H1 (cell line): ENCODE measurements around the gene DOK3. TPM values are rescaled to one million over a fixed set of nuclear protein-coding genes. Genes with fewer than 3 reads are reported as not detected.
A peak's percentile ranks its signal among the peaks of the same experiment; 100 is the strongest.

Experiments
- CTCF ChIA-PET: fragments of 300-600 bp; sonication (Branson Sonifier 250); formaldehyde crosslinking; loops from one replicate; lab custom pipeline; 2021; ENCODE audit not compliant: partially characterized antibody; lab: Charles Lee
- POLR2A ChIA-PET: fragments of 300-600 bp; sonication (Branson Sonifier 250); formaldehyde crosslinking; loops from one replicate; lab custom pipeline; 2021; ENCODE audit warnings: inconsistent platforms; ENCODE audit not compliant: partially characterized antibody; lab: Charles Lee
- DNase-seq, 2 experiments: peaks; one replicate each; pipeline versions ENCODE4 v3.0.0 to v3.0.0-alpha.2; 2010 to 2022; ENCODE audit warnings: low spot score in 2 of 2, low read depth in 1 of 2, mixed read lengths in 1 of 2
- FAIRE-seq: peaks from 2 replicates; lab custom pipeline; 2011; peaks lifted over from hg19 to GRCh38; lab: Jason Lieb, UNC
- H2AFZ ChIP-seq: 2 replicates; pipeline ENCODE4 v1.8.1; 2012; ENCODE audit warnings: low read length, inconsistent platforms
- H2AK5ac ChIP-seq: 2 replicates; pipeline ENCODE4 v1.6.1; 2013; ENCODE audit warnings: low read depth, low read length
- H2BK120ac ChIP-seq: replicated peaks from 2 replicates; pipeline ENCODE3; 2013; ENCODE audit warnings: low read depth, low read length, inconsistent platforms
- H2BK12ac ChIP-seq: 2 replicates; pipeline ENCODE4 v1.6.1; 2013; ENCODE audit warnings: low read depth, low read length
- H2BK15ac ChIP-seq: 2 replicates; pipeline ENCODE4 v1.6.1; 2013; ENCODE audit warnings: low read length
- H2BK20ac ChIP-seq: 2 replicates; pipeline ENCODE4 v1.6.1; 2013; ENCODE audit warnings: low read length
- H2BK5ac ChIP-seq: 2 replicates; pipeline ENCODE4 v1.6.1; 2013; ENCODE audit warnings: low read depth, low read length
- H3K14ac ChIP-seq: 2 replicates; pipeline ENCODE4 v1.6.1; 2013; ENCODE audit warnings: inconsistent platforms; ENCODE audit not compliant: insufficient read length
- H3K18ac ChIP-seq: 2 replicates; pipeline ENCODE4 v1.6.1; 2013; ENCODE audit warnings: low read length; ENCODE audit errors: extremely low read depth
- H3K23ac ChIP-seq: 2 replicates; pipeline ENCODE4 v1.6.1; 2013; ENCODE audit warnings: inconsistent platforms; ENCODE audit not compliant: insufficient read length
- H3K23me2 ChIP-seq: 2 replicates; pipeline ENCODE4 v1.6.1; 2013; ENCODE audit warnings: low read depth, low read length
- H3K27ac ChIP-seq: 2 replicates; pipeline ENCODE4 v1.6.1; 2011; ENCODE audit warnings: low read depth, low read length, inconsistent platforms
- H3K27me3 ChIP-seq, 4 experiments: replicated peaks in 1 of 4; 1 replicate in 1 of 4; 2 replicates in 3 of 4; pipeline versions ENCODE4 v1.6.1 to v1.8.1; 2011 to 2013; ENCODE audit warnings: low read length in 3 of 4, mild to moderate bottlenecking in 3 of 4, inconsistent platforms in 2 of 4, mixed read lengths in 2 of 4, moderate library complexity in 1 of 4; ENCODE audit not compliant: control insufficient read depth in 3 of 4, insufficient read depth in 3 of 4; ENCODE audit errors: extremely low read depth in 1 of 4
- H3K36me3 ChIP-seq, 4 experiments: 2 replicates each; pipeline versions ENCODE4 v1.6.1 to v1.8.1; 2011 to 2013; ENCODE audit warnings: mild to moderate bottlenecking in 4 of 4, low read length in 3 of 4, moderate library complexity in 2 of 4, control low read depth in 1 of 4, inconsistent platforms in 1 of 4; ENCODE audit not compliant: insufficient read depth in 4 of 4, control insufficient read depth in 2 of 4
- H3K4ac ChIP-seq: replicated peaks from 2 replicates; pipeline ENCODE3; 2013; ENCODE audit warnings: low read length, low read depth, mixed read lengths, inconsistent platforms; ENCODE audit not compliant: insufficient read length
- H3K4me1 ChIP-seq, 4 experiments: replicated peaks in 1 of 4; 1 replicate in 1 of 4; 2 replicates in 3 of 4; pipeline versions ENCODE4 v1.6.1 to v1.8.1; 2011 to 2013; ENCODE audit warnings: low read length in 3 of 4, inconsistent platforms in 2 of 4, mixed read lengths in 1 of 4; ENCODE audit not compliant: insufficient read depth in 4 of 4, control insufficient read depth in 3 of 4
- H3K4me2 ChIP-seq, 2 experiments: 2 replicates each; pipeline versions ENCODE4 v1.6.1 to v1.8.1; 2011 to 2013; ENCODE audit warnings: low read depth in 2 of 2, low read length in 2 of 2, control low read depth in 1 of 2, inconsistent platforms in 1 of 2, mild to moderate bottlenecking in 1 of 2; ENCODE audit not compliant: insufficient read depth in 1 of 2
- H3K4me3 ChIP-seq, 4 experiments: fragments of 200-600, 300-600 bp in 1 of 4; sonication (generic), shearing (Covaris generic), sonication (Bioruptor Twin) in 1 of 4; 2 replicates each; pipeline versions ENCODE4 v1.5.1 to v1.8.1; 2011 to 2016; ENCODE audit warnings: low read length in 4 of 4, low read depth in 3 of 4, control low read depth in 2 of 4, inconsistent platforms in 2 of 4, mild to moderate bottlenecking in 2 of 4, mixed read lengths in 1 of 4, moderate library complexity in 1 of 4; ENCODE audit not compliant: insufficient read depth in 2 of 4; ENCODE audit errors: extremely low read depth in 1 of 4
- H3K56ac ChIP-seq: replicated peaks from 2 replicates; pipeline ENCODE3; 2013; ENCODE audit warnings: low read depth, mild to moderate bottlenecking, mixed read lengths, low read length, inconsistent platforms; ENCODE audit not compliant: insufficient read length
- H3K79me1 ChIP-seq: 2 replicates; pipeline ENCODE4 v1.6.1; 2013; ENCODE audit warnings: low read depth, low read length, control low read depth
- H3K79me2 ChIP-seq, 2 experiments: 2 replicates each; pipeline versions ENCODE4 v1.6.1 to v1.8.1; 2012 to 2013; ENCODE audit warnings: low read length in 2 of 2, mild to moderate bottlenecking in 2 of 2, inconsistent platforms in 1 of 2; ENCODE audit not compliant: insufficient read depth in 2 of 2, control insufficient read depth in 1 of 2
- H3K9ac ChIP-seq, 4 experiments: replicated peaks in 1 of 4; 1 replicate in 1 of 4; 2 replicates in 3 of 4; pipeline versions ENCODE4 v1.6.1 to v1.8.1; 2011 to 2013; ENCODE audit warnings: low read depth in 3 of 4, low read length in 3 of 4, control low read depth in 2 of 4, mild to moderate bottlenecking in 2 of 4, moderate library complexity in 2 of 4, inconsistent platforms in 1 of 4; ENCODE audit errors: extremely low read depth in 1 of 4
- H3K9me3 ChIP-seq, 2 experiments: 2 replicates each; pipeline versions ENCODE4 v1.6.1 to v1.8.1; 2012 to 2013; ENCODE audit warnings: mild to moderate bottlenecking in 2 of 2, moderate library complexity in 2 of 2, control low read depth in 1 of 2, inconsistent platforms in 1 of 2, low read depth in 1 of 2, low read length in 1 of 2, mixed read lengths in 1 of 2; ENCODE audit not compliant: insufficient read depth in 2 of 2
- H4K20me1 ChIP-seq, 2 experiments: replicated peaks in 1 of 2; 2 replicates each; pipeline versions ENCODE3 to v1.8.1; 2011 to 2013; ENCODE audit warnings: inconsistent platforms in 2 of 2, low read length in 2 of 2, mild to moderate bottlenecking in 1 of 2; ENCODE audit not compliant: insufficient read depth in 2 of 2, control insufficient read depth in 1 of 2
- H4K5ac ChIP-seq: 2 replicates; pipeline ENCODE4 v1.6.1; 2013; ENCODE audit warnings: low read length, low read depth, mixed read lengths, inconsistent platforms; ENCODE audit not compliant: insufficient read length
- H4K8ac ChIP-seq: 2 replicates; pipeline ENCODE4 v1.8.0; 2013; ENCODE audit warnings: mild to moderate bottlenecking, moderate library complexity, low read length, inconsistent platforms; ENCODE audit not compliant: insufficient read depth; ENCODE audit errors: extremely low read depth
- H4K91ac ChIP-seq: replicated peaks from 2 replicates; pipeline ENCODE3; 2013; ENCODE audit warnings: low read length, mixed read lengths, inconsistent platforms; ENCODE audit not compliant: insufficient read length
- EGR1 ChIP-seq: IDR thresholded peaks from 2 replicates; pipeline ENCODE4 v1.6.1; 2011; ENCODE audit warnings: low read depth, low read length, borderline replicate concordance
- FOSL1 ChIP-seq: IDR thresholded peaks from 2 replicates; pipeline ENCODE4 v1.6.1; 2011; ENCODE audit warnings: mild to moderate bottlenecking, low read depth, low read length, moderate library complexity; ENCODE audit not compliant: insufficient read depth
- GTF2F1 ChIP-seq: IDR thresholded peaks from 2 replicates; pipeline ENCODE4 v1.6.1; 2012; ENCODE audit warnings: low read depth, low read length, improper control_type of control experiment, borderline replicate concordance
- KDM4A ChIP-seq: IDR thresholded peaks from one replicate; pipeline ENCODE4 v1.7.1; 2012; ENCODE audit warnings: low read depth, mild to moderate bottlenecking, moderate library complexity, low read length, inconsistent platforms; ENCODE audit not compliant: severe bottlenecking
- PHF8 ChIP-seq: fragments of 200-600 bp; sonication (generic); conservative IDR thresholded peaks from 2 replicates; pipeline ENCODE4 v1.7.1; 2012; ENCODE audit warnings: low read depth, mild to moderate bottlenecking, inconsistent platforms, low read length, moderate library complexity
- POLR2AphosphoS5 ChIP-seq: IDR thresholded peaks from 2 replicates; pipeline ENCODE4 v1.6.1; 2011; ENCODE audit warnings: low read depth, low read length
- SP1 ChIP-seq: IDR thresholded peaks from 2 replicates; pipeline ENCODE4 v1.6.1; 2011; ENCODE audit warnings: low read depth, low read length
- SRF ChIP-seq: IDR thresholded peaks from 2 replicates; pipeline ENCODE4 v1.6.1; 2011; ENCODE audit warnings: mild to moderate bottlenecking, low read depth, low read length, moderate library complexity
- TAF1 ChIP-seq: IDR thresholded peaks from 2 replicates; pipeline ENCODE4 v1.6.1; 2011; ENCODE audit warnings: mild to moderate bottlenecking, low read depth, low read length
- TAF7 ChIP-seq: optimal IDR thresholded peaks from 2 replicates; pipeline ENCODE3; 2011; ENCODE audit warnings: low read depth, mild to moderate bottlenecking, inconsistent platforms, low read length, moderate library complexity, borderline replicate concordance
- WGBS, 2 experiments: shearing (Covaris generic) in 1 of 2; methylation state at CpG; one replicate each; pipeline versions ENCODE4 v1.1.6 to v1.1.7; 2013 to 2015; ENCODE audit warnings: low lambda C conversion rate in 2 of 2, mixed read lengths in 2 of 2, inconsistent platforms in 1 of 2, low coverage in 1 of 2, missing lambda C conversion rate in 1 of 2; ENCODE audit not compliant: insufficient replicate concordance in 2 of 2, insufficient coverage in 1 of 2, insufficient read length in 1 of 2; ENCODE audit errors: extremely low coverage in 1 of 2, missing lambda C conversion rate in 1 of 2; 5-methylcytosine and 5-hydroxymethylcytosine counted together
- polyA plus RNA-seq, 7 experiments: library from polyadenylated mRNA; depleted of rRNA in 3 of 7; stranded (reverse) in 5 of 7; unstranded in 2 of 7; fragments of >200 nt in 5 of 7; fragments of 200-250 nt in 2 of 7; gene quantifications; 1 replicate in 5 of 7; 2 replicates in 1 of 7; 4 replicates in 1 of 7; pipeline versions ENCODE4 v1.2.1 to v1.2.3, GENCODE V29; 2011 to 2013; ENCODE audit warnings: missing spikeins in 2 of 7, mixed read lengths in 2 of 7
- total RNA-seq: library from RNA; stranded (reverse); fragmentation: NEBNext Ultra II Directional; extraction: Animal tissue kit (Norgen Biotek cat#: 25700); gene quantifications from 2 replicates; pipeline ENCODE4 v1.2.1, GENCODE V29; 2021

Gene DOK3
- total and polyA plus RNA-seq, 2 of the 8 experiments (the other 6 are each of a cell fraction or from before 2014, with no cell fraction given): 4.2 to 6.4 TPM

GRCh38 chr5:177473443-177474001 is 36.1 kb downstream of the DOK3 start, which contains the start of gene DBN1:
Gene DBN1, minus strand, starts transcription at chr5:177473634. Its CDS starts 113 bp downstream, at chr5:177473521.
- peak in 1 of 2 experiments; percentile 74 for DNase-seq
- H3K36me3 ChIP-seq: peaks cover 5 to 26% (median 9%) of the 10 kb centered on the region in 4 experiments; a peak in 6 of 8 replicates
- H2BK120ac ChIP-seq: no peak within 1 kb of the TSS
- H2BK15ac ChIP-seq: peak within 1 kb of the TSS; percentile 99
- H3K18ac ChIP-seq: peak within 1 kb of the TSS; percentile 98
- H3K4me3 ChIP-seq: peak within 1 kb of the TSS; percentile 78 to 96 (median 88)
- peak within 1 kb of the TSS; percentile 96 for H4K91ac ChIP-seq
- H3K27me3 ChIP-seq: no peaks in the 10 kb centered on the region
- peak within 1 kb of the TSS; percentile 89 to 100 (median 92) for H3K9ac ChIP-seq
- H3K4ac ChIP-seq: peak within 1 kb of the TSS; percentile 98
- peak within 1 kb of the TSS; percentile 98; the same call in 1 of the 2 replicates for H4K8ac ChIP-seq
- H3K9me3 ChIP-seq: no peaks in the 10 kb centered on the region
- peak within 1 kb of the TSS; percentile 90 for H2BK20ac ChIP-seq
- H4K5ac ChIP-seq: peak within 1 kb of the TSS; percentile 97
- 17% methylated on average over 1 of the region's 69 CpGs; no CpG with 5 or more reads in 1 of the 2 experiments for WGBS, 2 experiments
- H3K4me2 ChIP-seq: peak within 1 kb of the TSS; percentile 76 to 78
- H2BK12ac ChIP-seq: peak within 1 kb of the TSS; percentile 94; the same call in 1 of the 2 replicates
- H3K23me2 ChIP-seq: peaks cover 3% of the 10 kb centered on the region
- FAIRE-seq: no peak
- peak within 1 kb of the TSS; percentile 97; the same call in 1 of the 2 replicates for H2BK5ac ChIP-seq
- no peak within 1 kb of the TSS for H2AFZ ChIP-seq
- H4K20me1 ChIP-seq: peaks cover 26 to 27% of the 10 kb centered on the region in 2 experiments
- peak; percentile 66; the same call in 1 of the 2 replicates for TF ChIP-seq PHF8
- peak; percentile 83; the same call in 1 of the 2 replicates for TF ChIP-seq POLR2AphosphoS5
- peak; percentile 2 for TF ChIP-seq KDM4A
- peak; percentile 79 for TF ChIP-seq TAF1
- no peak for TF ChIP-seq SP1
- TF ChIP-seq EGR1: no peak
- peak; percentile 87 for TF ChIP-seq FOSL1
- TF ChIP-seq SRF: no peak
- peak; percentile 85 for TF ChIP-seq TAF7
- TF ChIP-seq GTF2F1: no peak
- H3K56ac ChIP-seq: peak within 1 kb of the TSS; percentile 95
- H3K23ac ChIP-seq: no peak within 1 kb of the TSS
- H3K27ac ChIP-seq: peak within 1 kb of the TSS; percentile 90
- peaks cover 21% of the 10 kb centered on the region for H3K79me1 ChIP-seq
- H3K79me2 ChIP-seq: peaks cover 14 to 42% of the 10 kb centered on the region in 2 experiments
- H2AK5ac ChIP-seq: peak within 1 kb of the TSS; percentile 88; the same call in 1 of the 2 replicates
- POLR2A ChIA-PET: interaction anchor here (3.0 to 67.5 kb wide), 3 partner anchors 4 to 43 kb away, joined by 13 to 3349 read pairs (median 3349); partner anchors contain the start of genes DBN1, DDX41, DOK3 and PDLIM7
- CTCF ChIA-PET: interaction anchor here (1.2 to 10.4 kb wide), 7 partner anchors 14 to 34 kb away, joined by 4 to 162 read pairs (median 35); partner anchors contain the start of gene PDLIM7
- H3K14ac ChIP-seq: no peak within 1 kb of the TSS
- H3K4me1 ChIP-seq: peaks cover 11 to 46% (median 39%) of the 10 kb centered on the region in 4 experiments
